HG03457 (cell line): Measurements from ENCODE around the gene RAB22A.
"Not testable (repeated sequence)": the region's sequence is repeated elsewhere in the genome, so short reads cannot be mapped to it uniquely, and the experiment has no call there.

Experiments used
- ATAC-seq: cut with Tn5 transposase; IDR thresholded peaks from one replicate; pipeline ENCODE4 v1.9.1; 2021; ENCODE audit warnings: moderate number of reproducible peaks; ENCODE audit not compliant: unreplicated experiment

The RAB22A gene

DNA sequence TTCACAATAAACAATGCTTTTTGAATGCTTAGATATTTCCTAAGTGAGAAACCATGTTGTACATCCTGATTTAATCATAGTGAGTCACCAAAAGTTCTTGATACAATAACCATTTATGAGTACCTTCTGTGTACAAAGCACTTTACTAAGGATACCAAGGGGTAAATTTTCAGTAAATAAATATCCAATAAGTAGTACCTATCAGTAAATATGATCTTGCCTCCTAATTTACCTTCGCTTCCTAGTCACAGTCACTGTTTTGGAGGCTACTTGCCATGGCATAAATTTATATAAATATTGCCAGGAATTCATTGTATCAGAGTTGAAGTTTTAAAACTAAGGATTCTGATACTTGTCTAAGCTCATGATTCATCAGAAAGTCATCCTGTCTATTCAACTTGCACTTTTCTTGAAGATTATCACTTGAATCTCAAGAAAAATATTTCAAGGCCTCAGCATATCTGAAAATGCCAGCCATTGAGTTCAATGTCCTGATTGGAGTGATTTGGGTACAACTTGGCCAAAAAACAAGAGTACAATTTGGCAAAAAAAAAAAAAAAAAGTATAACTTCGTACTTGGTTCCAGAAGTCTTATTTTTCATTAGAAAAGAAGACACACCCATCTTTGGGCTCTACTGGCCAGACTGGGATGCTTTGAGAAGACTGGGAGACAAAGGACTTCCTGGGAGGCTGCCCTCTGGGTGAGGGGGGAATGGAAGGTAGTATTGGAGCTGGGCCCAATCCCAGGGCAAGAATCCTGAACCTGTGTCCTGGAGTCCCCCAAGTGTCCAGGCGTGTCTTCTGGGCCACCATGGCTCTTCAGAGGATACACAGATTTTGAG is 32.8 kb downstream of the RAB22A start:
- no peak for ATAC-seq

DNA sequence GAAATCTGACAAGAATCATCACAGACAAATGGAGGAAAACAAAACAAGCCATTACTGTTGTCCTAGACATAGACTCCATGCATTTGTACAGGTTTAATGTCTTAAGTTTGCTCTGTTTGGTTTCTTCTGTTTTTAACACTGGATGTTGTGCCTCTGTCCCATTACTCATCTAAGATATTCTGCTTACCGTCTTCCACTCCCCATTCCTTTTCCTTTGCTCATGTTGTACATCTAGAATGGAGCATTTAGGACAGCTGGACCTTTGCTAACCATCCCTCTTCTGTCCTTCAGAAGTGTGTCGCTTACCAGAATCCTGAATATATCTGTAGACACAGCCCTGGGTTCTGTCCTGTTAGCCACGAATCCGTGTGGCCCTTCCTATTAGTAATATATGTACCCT is 35.2 kb downstream of the RAB22A start:
- no peak for ATAC-seq

DNA sequence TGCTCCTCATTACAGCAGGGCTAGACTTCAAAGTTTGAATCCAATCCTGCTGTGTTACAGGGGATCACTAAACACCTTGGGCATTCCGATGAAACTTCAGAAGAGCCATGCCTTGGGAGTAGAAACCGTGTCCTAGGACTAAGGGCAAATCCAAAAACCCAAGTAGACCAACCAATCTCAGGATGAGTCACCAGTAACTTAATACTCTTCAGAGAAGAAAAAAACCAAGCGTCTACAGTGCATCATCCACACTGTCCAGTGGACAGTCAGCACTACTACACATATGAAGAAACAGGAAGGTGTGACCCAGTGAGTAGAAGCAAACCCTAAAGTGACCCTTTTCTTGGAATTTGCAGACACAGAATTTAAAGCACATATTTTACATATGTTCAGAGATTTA is 40.1 kb downstream of the RAB22A start:
- ATAC-seq, result no peak

DNA sequence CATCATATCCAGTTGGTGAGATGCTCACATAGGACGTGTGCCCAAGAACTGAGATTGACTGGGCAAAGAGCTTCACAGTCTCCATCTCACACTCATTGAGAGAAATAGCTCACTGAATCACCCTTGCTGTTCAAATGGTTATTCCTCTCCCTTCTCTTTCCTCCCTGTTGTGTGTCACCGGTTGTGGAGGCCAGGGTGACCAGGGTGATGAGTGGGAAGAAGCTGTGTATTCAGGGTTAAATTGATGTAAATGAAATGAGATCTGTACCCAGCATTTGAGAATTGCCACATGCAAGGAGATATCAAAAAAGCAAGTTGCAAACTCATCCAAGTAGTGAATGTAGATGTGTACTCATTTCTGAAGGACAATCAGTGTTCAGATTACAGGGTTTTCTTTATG is 43.0 kb downstream of the RAB22A start:
- no peak for ATAC-seq

DNA sequence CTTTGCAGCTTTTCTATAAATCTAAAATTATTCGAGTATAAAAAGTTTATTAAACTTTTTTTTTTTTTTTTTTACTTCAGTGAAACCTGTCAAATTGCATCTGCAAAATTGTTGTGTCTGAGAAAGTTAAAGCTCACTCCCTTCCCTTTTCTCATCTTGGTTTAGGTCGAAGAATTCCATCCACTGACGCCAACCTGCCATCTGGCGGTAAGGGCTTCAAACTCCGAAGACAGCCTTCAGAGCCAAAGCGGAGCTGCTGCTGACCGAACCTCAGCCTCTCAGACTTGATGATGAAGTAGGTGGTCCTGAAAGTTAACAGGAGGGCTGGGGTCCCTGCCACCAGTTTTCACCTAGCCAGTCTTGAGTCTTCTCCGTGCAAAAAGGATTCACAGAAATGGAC is 49.9 kb downstream of the RAB22A start:
- ATAC-seq, result no peak

DNA sequence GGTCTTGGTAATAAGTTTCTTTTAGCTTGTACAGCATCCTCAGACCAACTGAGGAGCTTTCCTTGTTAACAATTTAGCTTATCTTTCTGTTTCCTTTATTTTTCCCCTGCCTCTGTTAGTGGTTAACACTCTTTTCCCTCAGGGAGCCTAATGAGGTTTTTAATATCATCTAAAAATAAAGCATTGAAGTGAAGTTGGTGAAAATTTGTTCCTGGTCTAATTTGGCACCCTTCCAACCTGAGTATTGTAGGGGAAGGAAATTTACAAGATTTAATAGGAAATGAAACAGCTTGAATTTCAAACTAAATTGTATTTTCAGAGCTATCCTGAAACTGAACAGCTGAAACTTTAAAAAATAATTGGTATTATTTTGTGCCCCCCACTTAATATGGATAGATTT is 51.4 kb downstream of the RAB22A start:
- ATAC-seq, result no peak

DNA sequence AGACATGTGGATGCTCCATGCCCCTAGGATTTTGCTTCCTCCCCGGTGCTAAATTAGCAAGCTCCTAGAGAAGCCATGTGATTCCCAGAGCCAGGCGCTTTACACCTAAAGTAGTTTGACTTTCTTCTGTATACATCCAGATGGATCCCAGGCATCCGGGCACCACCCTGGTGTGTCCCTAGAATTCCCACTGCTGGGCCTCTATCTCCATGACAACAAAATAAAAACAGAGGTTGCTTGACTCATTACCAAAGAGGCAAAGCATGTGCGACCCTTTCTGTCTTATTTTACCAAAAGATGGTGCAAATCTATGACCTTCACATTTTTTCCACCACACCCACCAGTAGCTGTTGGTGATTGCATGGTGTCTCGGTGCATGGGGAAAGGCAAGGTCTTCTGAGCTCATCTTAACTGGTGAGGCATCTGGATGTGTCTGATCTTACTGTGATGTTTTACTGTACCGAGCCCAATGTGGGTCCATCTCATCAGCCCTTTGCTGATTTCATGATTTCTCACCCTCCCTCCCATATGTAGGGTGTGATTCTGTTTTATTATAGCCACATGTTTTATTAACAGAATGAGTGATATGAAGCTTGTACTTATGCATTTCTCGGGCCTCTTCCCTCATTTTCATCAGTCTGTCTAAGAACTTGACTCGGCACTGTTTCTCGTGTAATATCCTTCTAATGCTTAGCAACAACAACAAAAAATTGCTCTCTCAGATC is 52.1 kb downstream of the RAB22A start:
- no peak for ATAC-seq

DNA sequence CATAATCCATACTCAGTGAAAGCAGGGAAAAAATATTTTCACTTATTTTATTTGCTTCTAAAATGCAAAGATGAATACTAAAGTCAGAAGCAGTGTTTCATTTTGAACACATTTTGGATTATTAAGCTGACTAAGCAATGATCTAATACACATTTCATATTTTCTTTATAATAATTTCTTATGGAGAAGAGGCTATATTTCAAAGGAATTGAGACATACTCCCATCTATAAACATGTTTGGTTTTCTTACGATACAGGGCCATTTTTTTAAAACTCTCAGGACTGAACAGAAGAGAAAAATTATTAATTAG is 52.6 kb downstream of the RAB22A start:
- no peak for ATAC-seq

DNA sequence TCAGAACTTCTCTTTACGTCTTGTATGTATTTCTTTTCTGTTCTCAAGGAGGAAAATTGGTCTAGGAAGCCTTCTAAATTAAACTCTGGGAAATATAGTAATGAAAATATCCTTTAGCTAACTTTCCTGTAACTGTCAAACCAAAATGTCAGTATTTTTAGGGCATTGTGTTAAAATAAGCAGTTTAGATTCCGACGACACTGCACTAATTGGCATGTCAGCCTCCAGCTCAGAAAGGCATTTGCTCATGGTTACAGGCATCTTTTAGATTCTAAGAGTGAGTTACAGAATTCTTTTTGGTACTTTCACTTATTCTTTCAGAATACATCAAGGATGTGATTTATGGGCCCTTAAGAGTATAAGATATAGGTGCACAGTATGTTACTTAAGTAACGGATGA is 53.5 kb downstream of the RAB22A start:
- no peak for ATAC-seq

DNA sequence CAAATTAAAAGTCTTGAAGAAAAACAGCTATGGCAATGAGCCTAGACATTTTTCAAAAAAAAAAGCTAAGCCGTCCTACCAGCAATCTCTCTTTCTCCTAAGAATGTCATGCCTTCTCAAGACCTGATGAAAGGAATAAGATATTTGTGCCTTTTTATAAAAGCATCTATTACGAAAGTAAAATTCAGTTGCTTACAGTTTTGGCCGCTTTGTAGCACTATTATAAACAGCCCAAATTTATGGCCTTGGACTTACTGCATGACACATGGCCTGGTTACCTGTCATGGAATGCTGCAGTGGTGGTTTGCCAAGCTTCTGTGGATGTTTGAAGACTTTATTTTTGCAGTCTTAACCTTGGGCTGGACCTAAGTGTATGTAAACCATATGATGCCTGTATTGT is 57.4 kb downstream of the RAB22A start:
- ATAC-seq, result no peak

DNA sequence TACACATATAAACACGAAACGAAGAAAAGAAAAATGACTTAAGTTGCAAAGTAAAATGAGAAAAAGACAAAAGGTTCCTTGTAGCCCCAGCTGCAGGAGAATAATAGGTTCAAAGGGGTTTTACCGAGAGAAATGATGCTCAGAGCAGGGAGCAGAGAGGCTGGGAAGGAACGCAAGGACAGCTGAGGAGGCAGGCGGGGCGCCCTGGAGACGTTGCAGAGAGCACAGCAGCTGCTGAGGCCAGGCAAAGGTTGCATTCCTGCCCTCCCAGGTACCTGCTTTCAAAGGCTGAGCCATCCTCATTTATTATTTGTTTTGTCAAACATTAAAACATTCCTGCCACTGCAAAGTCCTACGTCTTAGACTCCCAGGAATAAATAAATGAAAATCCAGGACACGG is 63.3 kb downstream of the RAB22A start:
- no peak for ATAC-seq

DNA sequence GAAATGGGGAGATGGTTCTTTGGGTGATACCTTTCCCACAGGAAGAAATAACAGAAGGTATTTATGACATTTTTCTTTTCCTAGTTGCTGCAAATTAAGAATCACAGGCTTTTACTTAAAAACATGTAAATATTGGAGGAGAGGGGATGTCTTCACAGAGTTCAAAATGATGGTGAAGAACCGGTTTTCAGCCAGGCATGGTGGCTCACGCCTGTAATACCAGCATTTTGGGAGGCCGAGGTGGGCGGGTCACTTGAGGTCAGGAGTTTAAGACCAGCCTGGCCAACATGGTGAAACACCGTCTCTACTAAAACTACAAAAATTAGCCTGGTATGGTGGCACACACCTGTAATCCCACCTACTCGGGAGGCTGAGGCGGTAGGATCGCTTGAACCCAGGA is 63.8 kb downstream of the RAB22A start:
- not testable (repeated sequence) for ATAC-seq

DNA sequence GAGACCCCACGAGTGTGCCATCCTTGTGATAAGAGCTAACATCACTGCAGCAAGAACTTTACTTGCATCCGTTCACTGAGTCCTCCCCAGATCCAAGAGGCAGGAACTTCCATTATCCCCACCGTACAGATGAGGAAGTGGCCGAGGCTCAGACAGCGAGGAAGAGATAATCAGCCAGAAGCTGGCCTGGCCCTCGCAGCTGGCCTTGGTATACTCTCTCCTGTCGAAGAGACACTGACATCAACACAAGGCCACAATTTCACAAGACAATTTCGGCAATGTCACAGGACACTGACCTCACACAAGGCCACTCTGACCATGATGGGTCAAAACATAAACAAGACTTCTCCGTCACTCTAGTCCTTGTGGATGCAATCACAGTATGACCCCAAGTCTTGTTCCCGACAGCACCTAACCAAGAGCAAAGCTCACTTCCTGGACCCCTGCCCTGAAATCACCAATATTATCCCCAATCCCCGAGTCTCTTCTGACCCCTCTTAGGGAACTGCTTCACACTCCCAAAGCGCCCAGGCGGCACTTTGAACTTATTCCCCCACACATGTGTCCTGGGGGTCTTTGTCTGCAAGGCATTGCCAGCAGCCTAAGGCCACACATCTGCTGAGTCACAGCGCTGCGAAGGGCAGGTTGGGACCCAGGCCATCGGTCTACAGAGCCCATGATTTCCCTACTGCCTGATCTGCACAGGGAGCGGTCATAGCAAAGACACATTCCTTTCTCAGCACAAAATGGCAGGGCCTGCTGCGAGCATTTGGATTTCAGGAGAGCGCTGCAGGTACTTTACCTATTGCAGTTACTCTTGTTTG is 64.7 kb downstream of the RAB22A start:
- no peak for ATAC-seq

DNA sequence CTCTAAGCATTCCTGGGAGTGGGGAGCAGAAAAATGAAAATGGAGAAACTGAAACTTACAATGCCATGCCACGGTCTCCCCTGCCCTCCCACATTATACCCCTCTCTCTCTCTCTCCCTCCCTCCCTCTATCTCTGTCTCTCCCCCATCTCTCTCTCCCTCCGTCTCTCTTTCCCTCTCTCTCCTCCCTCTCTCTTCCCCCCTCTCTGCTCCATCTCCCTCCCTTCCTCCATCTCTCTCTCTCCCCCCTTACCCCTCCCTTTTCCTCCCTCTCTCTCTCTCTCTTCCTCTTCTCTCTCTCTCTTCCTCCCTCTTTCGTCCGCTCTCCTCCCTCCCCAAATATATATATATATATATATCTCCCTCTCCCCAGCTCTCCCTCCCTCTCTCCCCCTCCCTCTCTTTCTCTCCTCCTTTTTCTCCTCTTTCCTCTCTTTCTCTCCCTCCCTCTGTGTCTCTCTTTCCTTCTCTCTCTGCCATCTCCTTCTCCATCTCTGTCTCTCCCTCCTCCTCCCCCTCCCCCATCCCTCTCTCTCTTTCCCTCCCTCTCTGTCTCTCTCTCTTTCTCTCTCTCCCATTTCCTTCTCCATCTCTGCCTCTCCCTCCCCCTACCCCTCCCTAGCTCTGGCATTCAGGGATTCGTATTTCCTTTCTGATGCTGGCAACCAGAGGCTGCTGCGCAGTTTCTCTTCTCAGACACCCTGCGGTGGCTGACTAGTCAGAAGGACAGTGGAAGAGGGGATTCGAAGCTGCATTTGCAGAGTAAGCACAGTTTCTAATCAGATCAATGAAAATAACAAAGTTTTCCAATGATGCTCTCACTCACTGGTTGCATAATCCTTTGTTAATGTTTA is 65.6 kb downstream of the RAB22A start:
- no peak for ATAC-seq

DNA sequence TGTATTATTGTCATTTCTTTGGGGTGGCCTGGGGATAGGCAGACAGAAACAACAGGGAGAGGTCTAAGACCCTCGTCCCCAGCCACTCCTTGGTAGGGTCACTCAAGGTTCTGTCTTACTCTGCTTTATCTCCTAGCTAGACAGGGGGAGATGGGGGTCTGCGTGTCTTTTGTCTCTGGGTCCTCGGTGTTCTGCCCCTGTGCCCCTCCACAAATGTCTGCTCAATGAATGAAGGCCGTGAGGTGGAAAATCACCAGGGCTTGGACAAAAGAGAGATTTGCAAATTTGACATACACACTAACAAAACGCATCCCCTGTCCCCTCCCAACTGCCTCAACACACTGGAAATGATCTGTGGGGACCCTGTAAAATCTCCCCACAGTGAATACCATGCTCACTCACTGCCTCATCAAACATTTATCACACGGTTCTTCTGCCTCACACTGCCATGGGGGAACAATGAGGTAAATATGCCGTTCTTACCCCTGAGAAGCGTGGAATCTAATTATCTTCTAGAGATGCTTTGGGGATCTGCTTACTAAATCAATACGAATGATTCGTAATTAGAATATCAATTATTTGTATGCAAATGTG is 66.3 kb downstream of the RAB22A start:
- no peak for ATAC-seq

DNA sequence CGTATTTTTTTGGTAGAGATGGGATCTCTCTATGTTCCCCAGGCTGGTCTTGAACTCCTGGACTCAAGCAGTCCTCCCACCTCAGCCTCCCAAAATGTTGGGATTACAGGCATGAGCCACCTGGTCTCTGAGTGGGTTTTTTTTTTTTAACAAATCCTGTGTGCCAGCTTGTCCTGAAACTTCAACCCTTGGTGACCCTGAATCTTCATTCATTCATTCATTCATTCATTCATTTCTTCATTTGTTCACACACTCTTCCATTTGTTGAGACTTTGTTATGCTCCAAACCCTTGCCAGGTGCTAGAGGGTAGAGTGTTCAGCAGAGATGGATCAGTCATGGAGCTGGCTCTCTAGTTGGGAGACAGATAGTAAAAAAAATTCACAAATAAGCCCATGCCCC is 67.5 kb downstream of the RAB22A start:
- ATAC-seq, result no peak

DNA sequence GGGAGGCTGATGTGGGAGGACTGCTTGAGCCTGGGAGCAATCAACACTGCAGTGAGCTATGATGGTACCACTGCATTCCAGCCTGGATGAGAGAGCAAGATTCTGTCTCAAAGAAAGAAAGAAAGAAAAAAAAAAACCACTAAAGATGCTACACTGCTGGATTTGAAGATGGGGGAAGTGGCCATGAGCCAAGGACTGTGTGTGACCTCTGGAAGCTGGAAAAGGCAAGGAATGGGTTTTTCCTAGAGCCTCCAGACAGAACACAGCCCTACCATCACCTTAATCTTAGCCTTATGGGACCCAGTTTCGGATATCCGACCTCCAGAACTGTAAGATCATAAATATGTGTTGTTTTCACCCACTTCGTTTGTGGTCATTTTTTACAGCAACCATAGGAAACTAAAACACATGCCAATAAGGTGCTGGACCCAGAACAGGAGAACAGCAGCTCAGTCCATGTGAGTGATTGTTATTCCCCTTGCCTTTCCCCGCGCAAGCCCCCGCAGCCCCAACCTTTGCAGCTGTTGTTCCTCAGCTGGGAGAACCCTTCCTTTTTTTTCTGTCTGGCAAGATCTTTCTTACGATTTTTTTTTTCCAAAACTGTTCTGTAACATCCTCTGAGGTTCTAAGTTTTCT is 68.4 kb downstream of the RAB22A start:
- no peak for ATAC-seq

DNA sequence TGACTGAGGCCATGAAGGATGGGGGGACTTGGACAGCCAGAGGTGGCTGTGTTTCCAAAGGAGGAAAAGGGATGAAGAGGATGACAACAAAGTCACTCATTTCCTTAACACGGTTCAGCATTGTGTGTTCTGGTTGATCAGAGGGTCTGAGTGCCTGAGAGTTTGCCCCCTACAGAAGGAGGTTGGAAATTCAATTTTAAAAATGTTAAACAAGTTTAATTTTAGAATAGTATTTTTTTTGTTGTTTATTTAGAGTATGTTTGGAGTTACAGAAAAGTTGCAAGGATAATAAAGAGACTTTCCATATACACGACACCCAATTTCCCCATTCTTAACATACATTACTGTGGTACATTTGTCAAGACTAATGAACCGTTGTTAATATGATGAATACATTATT is 69.2 kb downstream of the RAB22A start:
- ATAC-seq, result no peak

DNA sequence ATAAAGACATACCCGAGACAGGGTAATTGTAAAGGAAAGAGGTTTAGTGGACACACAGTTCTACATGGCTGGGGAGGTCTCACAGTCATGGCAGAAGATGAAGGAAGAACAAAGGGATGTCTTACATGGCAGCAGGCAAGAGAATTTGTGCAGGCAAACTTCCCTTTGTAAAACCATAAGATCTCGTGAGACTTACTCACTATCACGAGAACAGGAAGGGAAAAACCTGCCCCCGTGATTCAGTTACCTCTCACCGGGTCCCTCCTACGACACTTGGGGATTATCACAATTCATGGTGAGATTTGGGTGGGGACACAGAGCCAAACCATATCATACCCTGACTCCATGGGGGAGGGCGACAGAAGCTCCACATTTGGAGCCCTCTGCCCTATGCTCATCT is 72.1 kb downstream of the RAB22A start:
- no peak for ATAC-seq

DNA sequence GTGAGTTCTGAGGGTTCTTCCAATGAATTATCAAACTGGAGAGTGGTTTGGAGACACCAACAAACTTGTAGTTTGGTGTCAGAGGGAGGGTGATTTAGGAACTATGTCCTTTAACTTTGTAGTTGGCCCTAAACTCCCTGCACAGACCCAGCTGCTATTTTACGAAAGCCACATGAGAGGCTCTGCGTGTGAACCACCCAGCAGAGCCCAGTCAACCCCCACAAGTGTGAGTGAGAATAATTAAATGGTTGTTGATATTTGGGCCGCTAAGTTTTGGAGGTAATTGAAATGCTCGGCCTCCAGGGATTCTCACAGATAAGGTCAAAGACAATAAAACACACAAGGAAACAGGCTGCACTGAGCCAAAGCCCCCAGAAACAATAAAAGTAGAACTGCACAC is 72.6 kb downstream of the RAB22A start:
- no peak for ATAC-seq
